Activated CD4-positive, CD25-positive, alpha-beta regulatory T cell (primary cell): ENCODE data around the gene ANO1.

Experiments used
- DNase-seq, 4 experiments: peaks; one replicate each; lab custom pipeline; 2025; lab: John Stamatoyannopoulos, UW

ANO1 gene

GRCh38 chr11:70097783-70098563 lies 19.9 kb downstream of the ANO1 start:
- DNase-seq, result no peak

- DNase-seq, result no peak
Observed at GRCh38 chr11:70098936-70099335, 20.8 kb downstream of the ANO1 start.

GRCh38 chr11:70099578-70100279 lies 21.6 kb downstream of the ANO1 start:
- DNase-seq, result no peak

- no peak for DNase-seq
Observed at GRCh38 chr11:70100280-70100603, 22.1 kb downstream of the ANO1 start.

- DNase-seq, result no peak
Observed at GRCh38 chr11:70100791-70101190, 22.7 kb downstream of the ANO1 start.

GRCh38 chr11:70103256-70103975 lies 25.3 kb downstream of the ANO1 start:
- DNase-seq, result no peak

GRCh38 chr11:70104419-70104818 lies 26.3 kb downstream of the ANO1 start:
- no peak for DNase-seq

- DNase-seq, result no peak
Observed at GRCh38 chr11:70104961-70105360, 26.8 kb downstream of the ANO1 start.

GRCh38 chr11:70105369-70105754 lies 27.2 kb downstream of the ANO1 start:
- no peak for DNase-seq

- DNase-seq, result no peak
Observed at GRCh38 chr11:70105755-70106571, 27.8 kb downstream of the ANO1 start.

- DNase-seq, result no peak
Observed at GRCh38 chr11:70106757-70107156, 28.6 kb downstream of the ANO1 start.

- DNase-seq, result no peak
Observed at GRCh38 chr11:70107191-70107590, 29.1 kb downstream of the ANO1 start.

- DNase-seq, result no peak
Observed at GRCh38 chr11:70107756-70108155, 29.6 kb downstream of the ANO1 start.

GRCh38 chr11:70108250-70108649 lies 30.1 kb downstream of the ANO1 start:
- DNase-seq, result no peak

- DNase-seq, result no peak
Observed at GRCh38 chr11:70109006-70109405, 30.9 kb downstream of the ANO1 start.

- DNase-seq, result no peak
Observed at GRCh38 chr11:70109903-70110302, 31.8 kb downstream of the ANO1 start.

- no peak for DNase-seq
Observed at GRCh38 chr11:70110538-70111055, 32.5 kb downstream of the ANO1 start.

GRCh38 chr11:70111269-70112016 lies 33.3 kb downstream of the ANO1 start:
- no peak for DNase-seq

GRCh38 chr11:70112017-70112434 lies 33.9 kb downstream of the ANO1 start:
- DNase-seq, result no peak

- DNase-seq, result no peak
Observed at GRCh38 chr11:70113801-70114200, 35.7 kb downstream of the ANO1 start.

- DNase-seq, result no peak
Observed at GRCh38 chr11:70115778-70116177, 37.7 kb downstream of the ANO1 start.
